ENCODE data around the gene ELAC2.
"Not testable (repeated sequence)": the region's sequence is repeated elsewhere in the genome, so short reads cannot be mapped to it uniquely, and the experiment has no call there.

The ELAC2 gene

DNA sequence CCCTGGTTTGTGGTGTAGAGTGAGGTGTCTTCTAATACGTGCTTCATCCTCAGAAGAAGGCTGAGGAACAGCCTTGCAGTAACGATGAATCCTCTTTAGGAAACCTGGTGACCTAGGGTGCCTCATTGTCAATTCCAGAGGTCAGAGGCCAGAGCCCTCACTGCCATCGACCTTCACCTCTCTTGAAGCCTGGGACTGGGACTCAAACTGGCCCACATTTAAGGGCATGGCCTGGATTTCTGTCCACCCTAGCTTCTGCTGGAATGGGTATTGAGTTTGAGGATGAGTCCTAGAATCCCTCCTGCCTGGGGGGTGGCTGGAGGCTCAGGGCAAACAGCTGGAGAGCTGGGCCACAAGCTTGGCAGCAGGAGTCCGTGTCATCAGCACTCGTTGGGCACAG lies 38.6 kb downstream of the ELAC2 start:
- Histone ChIP-seq H3K36me3 (ENCODE audit: control insufficient read depth, insufficient read depth, low read length) (no peaks in the 10 kb centered on the region), H3K4me3 (ENCODE audit: low read length) (no peak overlapping the region), H3K27ac (ENCODE audit: low read depth, low read length) (no peak overlapping the region), H3K4me1 (ENCODE audit: control insufficient read depth, insufficient read depth, low read length) (peaks cover 3% of the 10 kb centered on the region), H3K9ac (ENCODE audit: low read length) (no peak overlapping the region), H3K27me3 (ENCODE audit: control insufficient read depth, insufficient read depth, low read length) (no peaks in the 10 kb centered on the region)

DNA sequence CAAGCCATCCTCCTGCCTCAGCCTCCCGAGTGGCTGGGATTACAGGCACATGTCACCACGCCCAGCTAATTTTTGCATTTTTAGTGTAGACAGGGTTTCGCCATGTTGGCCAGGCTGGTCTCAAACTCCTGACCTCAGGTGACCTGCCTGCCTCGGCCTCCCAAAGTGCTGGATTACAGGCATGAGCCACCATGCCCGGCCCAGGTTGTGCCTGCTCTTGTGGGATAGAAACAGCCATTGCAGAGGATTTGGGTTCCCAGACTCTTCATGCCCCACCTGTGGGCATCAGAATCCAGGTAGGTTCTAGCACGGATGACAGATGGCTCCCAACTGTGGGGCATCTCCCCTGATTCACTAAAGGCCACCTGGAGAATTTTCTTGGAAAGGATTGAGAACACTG lies 39.0 kb downstream of the ELAC2 start:
- not testable (repeated sequence) for H3K27me3 ChIP-seq (ENCODE audit: control insufficient read depth, insufficient read depth, low read length)

DNA sequence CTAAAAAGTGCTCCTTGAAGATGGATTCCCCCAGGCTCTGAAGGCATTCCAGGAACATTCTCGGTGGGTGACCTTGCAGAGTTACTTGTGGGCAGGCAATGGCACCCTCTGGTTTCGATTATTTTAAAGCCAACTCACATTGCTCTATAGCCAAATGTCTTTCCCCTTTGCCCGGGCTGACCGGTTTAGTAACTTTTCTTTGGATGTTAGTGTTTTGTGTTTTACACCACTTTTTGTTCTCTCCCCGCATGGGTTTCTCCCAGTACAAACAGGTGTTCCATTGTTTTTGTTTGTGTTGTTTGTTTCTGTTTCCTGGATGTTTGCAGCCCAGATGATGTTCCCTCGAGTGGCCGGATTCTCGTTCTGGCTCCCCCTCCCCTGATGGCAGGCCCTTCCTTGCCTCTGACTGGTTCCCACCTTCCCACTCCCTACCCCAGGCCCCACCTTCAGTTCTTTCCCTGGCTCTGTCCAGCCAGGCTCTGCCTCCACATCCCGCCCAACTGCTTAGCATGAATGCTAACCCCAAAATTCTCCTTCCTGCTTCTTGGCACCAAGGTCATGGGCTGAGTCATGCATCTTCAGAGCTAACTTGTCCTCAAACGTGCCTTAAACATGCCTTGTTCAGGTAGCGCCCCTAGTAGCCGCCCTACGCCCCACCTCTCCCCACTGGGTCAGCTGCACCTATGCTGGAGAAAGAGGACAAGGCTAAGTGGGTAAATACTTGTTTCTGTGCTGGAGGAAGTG lies 40.6 kb downstream of the ELAC2 start:
- peaks cover 3% of the 10 kb centered on the region for H3K4me1 ChIP-seq (ENCODE audit: control insufficient read depth, insufficient read depth, low read length)
- no peak overlapping the region for H3K4me3 ChIP-seq (ENCODE audit: low read length)
- no peak overlapping the region for H3K27ac ChIP-seq (ENCODE audit: low read depth, low read length)
- no peaks in the 10 kb centered on the region for H3K27me3 ChIP-seq (ENCODE audit: control insufficient read depth, insufficient read depth, low read length)
- H3K9ac ChIP-seq (ENCODE audit: low read length), result no peak overlapping the region
- H3K36me3 ChIP-seq (ENCODE audit: control insufficient read depth, insufficient read depth, low read length), result no peaks in the 10 kb centered on the region

More for the DNA sequence above, 39.0 kb downstream of the ELAC2 start:
- H3K27ac ChIP-seq (ENCODE audit: low read depth, low read length); H3K36me3 ChIP-seq (ENCODE audit: control insufficient read depth, insufficient read depth, low read length); H3K9ac ChIP-seq (ENCODE audit: low read length); H3K4me1 ChIP-seq (ENCODE audit: control insufficient read depth, insufficient read depth, low read length); H3K4me3 ChIP-seq (ENCODE audit: low read length): not testable (repeated sequence)

GRCh38 chr17:12974005-12974531 lies 43.8 kb downstream of the ELAC2 start:
- Histone ChIP-seq H3K36me3 (ENCODE audit: control insufficient read depth, insufficient read depth, low read length) (no peaks in the 10 kb centered on the region), H3K27ac (ENCODE audit: low read depth, low read length) (no peak overlapping the region), H3K27me3 (ENCODE audit: control insufficient read depth, insufficient read depth, low read length) (no peaks in the 10 kb centered on the region), H3K4me3 (ENCODE audit: low read length) (peak overlapping the region; percentile 59), H3K9ac (ENCODE audit: low read length) (no peak overlapping the region), H3K4me1 (ENCODE audit: control insufficient read depth, insufficient read depth, low read length) (peaks cover 3% of the 10 kb centered on the region)

GRCh38 chr17:12973496-12974004 lies 44.3 kb downstream of the ELAC2 start:
- H3K4me3 ChIP-seq (ENCODE audit: low read length), result peak overlapping the region; percentile 59
- no peaks in the 10 kb centered on the region for H3K27me3 ChIP-seq (ENCODE audit: control insufficient read depth, insufficient read depth, low read length)
- H3K36me3 ChIP-seq (ENCODE audit: control insufficient read depth, insufficient read depth, low read length), result no peaks in the 10 kb centered on the region
- H3K9ac ChIP-seq (ENCODE audit: low read length), result no peak overlapping the region
- H3K4me1 ChIP-seq (ENCODE audit: control insufficient read depth, insufficient read depth, low read length), result peaks cover 3% of the 10 kb centered on the region
- H3K27ac ChIP-seq (ENCODE audit: low read depth, low read length), result no peak overlapping the region

GRCh38 chr17:12967962-12968361 lies 49.9 kb downstream of the ELAC2 start:
- Histone ChIP-seq H3K4me1 (ENCODE audit: control insufficient read depth, insufficient read depth, low read length) (no peaks in the 10 kb centered on the region), H3K9ac (ENCODE audit: low read length) (no peak overlapping the region), H3K27me3 (ENCODE audit: control insufficient read depth, insufficient read depth, low read length) (no peaks in the 10 kb centered on the region), H3K4me3 (ENCODE audit: low read length) (no peak overlapping the region), H3K27ac (ENCODE audit: low read depth, low read length) (no peak overlapping the region), H3K36me3 (ENCODE audit: control insufficient read depth, insufficient read depth, low read length) (no peaks in the 10 kb centered on the region)

GRCh38 chr17:12966413-12966812 lies 51.4 kb downstream of the ELAC2 start:
- H3K27ac ChIP-seq (ENCODE audit: low read depth, low read length), result no peak overlapping the region
- H3K4me3 ChIP-seq (ENCODE audit: low read length), result no peak overlapping the region
- no peaks in the 10 kb centered on the region for H3K36me3 ChIP-seq (ENCODE audit: control insufficient read depth, insufficient read depth, low read length)
- no peaks in the 10 kb centered on the region for H3K4me1 ChIP-seq (ENCODE audit: control insufficient read depth, insufficient read depth, low read length)
- no peaks in the 10 kb centered on the region for H3K27me3 ChIP-seq (ENCODE audit: control insufficient read depth, insufficient read depth, low read length)
- no peak overlapping the region for H3K9ac ChIP-seq (ENCODE audit: low read length)

DNA sequence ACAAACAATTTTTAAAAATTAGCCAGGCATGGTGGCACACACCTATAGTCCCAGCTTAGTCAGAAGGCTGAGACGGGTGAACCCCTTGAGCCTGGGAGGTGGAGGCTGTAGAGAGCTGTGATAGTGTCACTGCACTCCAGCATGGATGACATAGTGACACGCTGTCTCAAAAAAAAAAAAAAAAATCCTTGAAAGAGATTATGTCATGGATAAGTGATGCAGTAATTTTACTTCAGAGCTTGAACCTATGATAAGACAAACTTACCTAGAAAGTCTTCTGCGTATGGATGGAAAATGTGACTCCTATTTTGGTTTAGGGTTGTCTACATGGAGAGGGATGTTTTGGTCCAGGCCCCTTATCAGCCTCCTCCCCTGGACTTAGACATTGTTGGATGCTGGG lies 51.8 kb downstream of the ELAC2 start:
- H3K27ac ChIP-seq (ENCODE audit: low read depth, low read length), result no peak overlapping the region
- H3K36me3 ChIP-seq (ENCODE audit: control insufficient read depth, insufficient read depth, low read length), result no peaks in the 10 kb centered on the region
- H3K4me1 ChIP-seq (ENCODE audit: control insufficient read depth, insufficient read depth, low read length), result no peaks in the 10 kb centered on the region
- H3K9ac ChIP-seq (ENCODE audit: low read length), result no peak overlapping the region
- H3K27me3 ChIP-seq (ENCODE audit: control insufficient read depth, insufficient read depth, low read length), result no peaks in the 10 kb centered on the region
- no peak overlapping the region for H3K4me3 ChIP-seq (ENCODE audit: low read length)

GRCh38 chr17:12964840-12965239 lies 53.0 kb downstream of the ELAC2 start:
- no peak overlapping the region for H3K9ac ChIP-seq (ENCODE audit: low read length)
- no peaks in the 10 kb centered on the region for H3K4me1 ChIP-seq (ENCODE audit: control insufficient read depth, insufficient read depth, low read length)
- H3K27ac ChIP-seq (ENCODE audit: low read depth, low read length), result no peak overlapping the region
- H3K27me3 ChIP-seq (ENCODE audit: control insufficient read depth, insufficient read depth, low read length), result no peaks in the 10 kb centered on the region
- H3K4me3 ChIP-seq (ENCODE audit: low read length), result no peak overlapping the region
- no peaks in the 10 kb centered on the region for H3K36me3 ChIP-seq (ENCODE audit: control insufficient read depth, insufficient read depth, low read length)

DNA sequence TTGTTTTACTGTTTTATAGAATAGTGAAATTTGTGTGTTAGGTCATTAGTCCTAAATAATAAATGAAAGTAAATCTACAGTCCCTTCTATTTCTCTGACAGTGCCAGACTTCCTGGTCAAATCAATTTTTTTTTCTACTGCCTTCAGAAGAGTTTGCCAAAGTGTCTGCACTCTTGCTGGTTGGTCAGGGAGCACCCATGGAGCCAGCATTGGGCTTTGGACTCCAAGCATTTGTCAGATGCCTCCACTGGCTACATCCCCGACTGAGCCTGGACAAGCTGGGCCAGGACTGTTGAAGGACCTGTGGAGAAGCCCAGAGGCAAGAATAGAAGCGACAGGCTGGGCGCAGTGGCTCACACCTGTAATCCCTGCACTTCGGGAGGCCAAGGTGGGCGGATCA lies 53.7 kb downstream of the ELAC2 start:
- Histone ChIP-seq H3K4me3 (ENCODE audit: low read length) (no peak overlapping the region), H3K36me3 (ENCODE audit: control insufficient read depth, insufficient read depth, low read length) (no peaks in the 10 kb centered on the region), H3K9ac (ENCODE audit: low read length) (no peak overlapping the region), H3K27me3 (ENCODE audit: control insufficient read depth, insufficient read depth, low read length) (no peaks in the 10 kb centered on the region), H3K27ac (ENCODE audit: low read depth, low read length) (no peak overlapping the region), H3K4me1 (ENCODE audit: control insufficient read depth, insufficient read depth, low read length) (no peaks in the 10 kb centered on the region)

GRCh38 chr17:12963505-12963904 lies 54.3 kb downstream of the ELAC2 start:
- no peaks in the 10 kb centered on the region for H3K4me1 ChIP-seq (ENCODE audit: control insufficient read depth, insufficient read depth, low read length)
- H3K27ac ChIP-seq (ENCODE audit: low read depth, low read length), result no peak overlapping the region
- no peaks in the 10 kb centered on the region for H3K27me3 ChIP-seq (ENCODE audit: control insufficient read depth, insufficient read depth, low read length)
- no peaks in the 10 kb centered on the region for H3K36me3 ChIP-seq (ENCODE audit: control insufficient read depth, insufficient read depth, low read length)
- H3K9ac ChIP-seq (ENCODE audit: low read length), result no peak overlapping the region
- no peak overlapping the region for H3K4me3 ChIP-seq (ENCODE audit: low read length)

DNA sequence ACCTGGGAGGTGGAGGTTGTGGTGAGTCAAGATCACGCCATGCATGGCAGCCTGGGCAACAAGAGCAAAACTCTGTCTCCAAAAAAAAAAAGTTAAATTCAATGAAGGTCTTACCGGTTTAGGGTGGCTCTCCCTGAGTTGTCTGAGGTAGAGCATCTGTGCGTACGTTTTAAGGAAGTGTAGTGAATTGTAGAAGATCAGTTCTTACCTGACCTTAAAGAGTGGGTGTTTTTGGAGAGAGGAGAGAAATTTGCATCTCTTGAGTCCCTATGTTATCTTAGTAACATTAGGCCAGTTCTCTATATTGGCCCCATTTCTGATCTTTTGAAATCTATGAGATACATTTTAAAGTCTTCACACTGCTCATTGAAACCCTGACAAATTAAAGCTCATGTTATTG lies 56.2 kb downstream of the ELAC2 start:
- Histone ChIP-seq H3K9ac (ENCODE audit: low read length) (no peak overlapping the region), H3K36me3 (ENCODE audit: control insufficient read depth, insufficient read depth, low read length) (no peaks in the 10 kb centered on the region), H3K27me3 (ENCODE audit: control insufficient read depth, insufficient read depth, low read length) (no peaks in the 10 kb centered on the region), H3K4me3 (ENCODE audit: low read length) (no peak overlapping the region), H3K4me1 (ENCODE audit: control insufficient read depth, insufficient read depth, low read length) (no peaks in the 10 kb centered on the region), H3K27ac (ENCODE audit: low read depth, low read length) (no peak overlapping the region)

DNA sequence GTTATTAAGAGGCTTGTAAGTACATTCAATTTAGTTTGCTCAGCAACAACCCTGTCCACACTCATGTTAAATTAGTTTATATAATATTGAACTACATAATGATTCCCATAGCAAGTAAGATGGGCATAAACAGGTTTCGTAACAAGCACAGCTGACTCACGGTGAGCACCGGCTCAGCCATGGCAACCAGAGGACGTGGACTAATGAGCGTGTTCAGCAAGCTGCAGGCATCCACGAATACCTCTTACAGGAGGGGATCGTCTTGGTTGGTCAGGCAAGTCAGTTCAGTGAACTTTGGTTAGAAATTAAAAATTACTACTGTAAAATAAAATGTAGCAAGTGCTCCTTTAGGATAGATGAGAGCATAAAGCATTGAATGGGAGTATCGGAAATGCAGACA lies 58.4 kb downstream of the ELAC2 start:
- no peak overlapping the region for H3K4me3 ChIP-seq (ENCODE audit: low read length)
- H3K27me3 ChIP-seq (ENCODE audit: control insufficient read depth, insufficient read depth, low read length), result no peaks in the 10 kb centered on the region
- no peaks in the 10 kb centered on the region for H3K4me1 ChIP-seq (ENCODE audit: control insufficient read depth, insufficient read depth, low read length)
- H3K9ac ChIP-seq (ENCODE audit: low read length), result no peak overlapping the region
- H3K36me3 ChIP-seq (ENCODE audit: control insufficient read depth, insufficient read depth, low read length), result peaks cover 5% of the 10 kb centered on the region
- no peak overlapping the region for H3K27ac ChIP-seq (ENCODE audit: low read depth, low read length)
